Breast epithelium (tissue), 3 donors: ENCODE measurements around the gene STARD8.

ENCODE experiments used
- CTCF ChIP-seq, 3 donors: fragments of 450-650 bp; IDR thresholded peaks; one replicate each; pipeline ENCODE4 v1.5.1; 2016 to 2017; ENCODE audit warnings: antibody characterized with exemption in 3 of 3, mild to moderate bottlenecking in 3 of 3, moderate library complexity in 3 of 3
- POLR2A ChIP-seq: fragments of 450-650 bp; IDR thresholded peaks from one replicate; pipeline ENCODE4 v1.6.1; 2016; ENCODE audit warnings: antibody characterized with exemption, mild to moderate bottlenecking, moderate library complexity

GRCh38 chrX:68685685-68686084 is 38.2 kb downstream of the STARD8 start:
- no peak for TF ChIP-seq CTCF (IDR thresholded peaks at IDR 0.05)
- TF ChIP-seq POLR2A: no peak
